Fibroblast of lung (primary cell): ENCODE results near the gene TAOK2. TPM values are rescaled to one million over a fixed set of nuclear protein-coding genes. Genes with fewer than 3 reads are reported as not detected.

ENCODE experiments used
- DNase-seq, 2 donors: peaks; one replicate each; pipeline versions ENCODE4 v3.0.0 to v3.0.0-alpha.2; 2010; ENCODE audit warnings: low read depth in 2 of 2
- H2AFZ ChIP-seq: 2 replicates; pipeline ENCODE4 v1.5.1; 2012; ENCODE audit warnings: low read length, control low read depth, inconsistent platforms
- H3K27ac ChIP-seq: 2 replicates; pipeline ENCODE4 v1.5.1; 2011; ENCODE audit warnings: low read length, control low read depth; ENCODE audit not compliant: insufficient read depth
- H3K27me3 ChIP-seq: 2 replicates; pipeline ENCODE4 v1.5.1; 2011; ENCODE audit warnings: mild to moderate bottlenecking, low read length; ENCODE audit not compliant: control insufficient read depth, insufficient read depth
- H3K36me3 ChIP-seq: 2 replicates; pipeline ENCODE4 v1.5.1; 2011; ENCODE audit warnings: low read length; ENCODE audit not compliant: control insufficient read depth, insufficient read depth
- H3K4me1 ChIP-seq: 2 replicates; pipeline ENCODE4 v1.5.1; 2011; ENCODE audit warnings: low read length; ENCODE audit not compliant: control insufficient read depth, insufficient read depth; ENCODE audit errors: extremely low read depth
- H3K4me2 ChIP-seq: 2 replicates; pipeline ENCODE4 v1.5.1; 2011; ENCODE audit warnings: low read length, control low read depth; ENCODE audit not compliant: insufficient read depth; ENCODE audit errors: extremely low read depth
- H3K4me3 ChIP-seq, 4 experiments: fragments of 200-600 bp in 1 of 4; sonication (generic) in 1 of 4; replicated peaks in 1 of 4; 2 replicates each; pipeline ENCODE4 v1.5.1; 2011 to 2016; ENCODE audit warnings: low read length in 4 of 4, low read depth in 3 of 4, mild to moderate bottlenecking in 3 of 4, control low read depth in 2 of 4, inconsistent platforms in 1 of 4, mixed read lengths in 1 of 4; ENCODE audit not compliant: insufficient read depth in 1 of 4; ENCODE audit errors: control extremely low read depth in 1 of 4
- H3K79me2 ChIP-seq: 2 replicates; pipeline ENCODE4 v1.5.1; 2012; ENCODE audit warnings: mild to moderate bottlenecking, low read length, inconsistent platforms; ENCODE audit not compliant: control insufficient read depth, insufficient read depth
- H3K9ac ChIP-seq: 2 replicates; pipeline ENCODE4 v1.5.1; 2011; ENCODE audit warnings: mild to moderate bottlenecking, low read length, control low read depth; ENCODE audit not compliant: insufficient read depth
- H3K9me3 ChIP-seq: 2 replicates; pipeline ENCODE4 v1.5.1; 2012; ENCODE audit warnings: low read depth, low read length; ENCODE audit not compliant: control insufficient read depth, insufficient read depth
- H4K20me1 ChIP-seq: 2 replicates; pipeline ENCODE4 v1.5.1; 2011; ENCODE audit warnings: low read length; ENCODE audit not compliant: control insufficient read depth, insufficient read depth; ENCODE audit errors: extremely low read depth
- EZH2 ChIP-seq: IDR thresholded peaks from 2 replicates; pipeline ENCODE4 v1.5.1; 2012; ENCODE audit warnings: low read length, control low read depth, mild to moderate bottlenecking; ENCODE audit errors: missing control alignments
- polyA minus RNA-seq: library from RNA; depleted of rRNA, polyadenylated mRNA; stranded (reverse); fragments of >200 nt; gene quantifications from 2 replicates; pipeline ENCODE4 v1.2.3, GENCODE V29; 2011; ENCODE audit warnings: low replicate concordance
- polyA plus RNA-seq, 2 donors: library from polyadenylated mRNA; depleted of rRNA in 1 of 2; stranded (reverse) in 1 of 2; unstranded in 1 of 2; fragments of >200 nt; gene quantifications; 2 replicates each; pipeline ENCODE4 v1.2.1, GENCODE V29; 2011 to 2012; ENCODE audit warnings: missing spikeins in 1 of 2
- total RNA-seq: library from RNA; depleted of rRNA; stranded (reverse); fragments of >200 nt; gene quantifications from 2 replicates; pipeline ENCODE4 v1.2.1, GENCODE V29; 2014
- TF ChIP-seq, protein P1 (sequence below), 2 donors: IDR thresholded peaks in 1 of 2; conservative IDR thresholded peaks in 1 of 2; 1 replicate in 1 of 2; 2 replicates in 1 of 2; pipeline ENCODE4 v1.5.1; 2011 to 2012; ENCODE audit warnings: low read length in 2 of 2, control low read depth in 1 of 2, inconsistent platforms in 1 of 2, low read depth in 1 of 2, mild to moderate bottlenecking in 1 of 2

TAOK2 gene
- total RNA-seq (36.5 and 41.3 TPM in 2 replicates), polyA plus RNA-seq (12.3 and 14.3 TPM in 2 replicates), polyA minus RNA-seq (22.6 and 30.5 TPM in 2 replicates)
- polyA plus RNA-seq (2012): 20.8 and 21.5 TPM in 2 replicates

DNA sequence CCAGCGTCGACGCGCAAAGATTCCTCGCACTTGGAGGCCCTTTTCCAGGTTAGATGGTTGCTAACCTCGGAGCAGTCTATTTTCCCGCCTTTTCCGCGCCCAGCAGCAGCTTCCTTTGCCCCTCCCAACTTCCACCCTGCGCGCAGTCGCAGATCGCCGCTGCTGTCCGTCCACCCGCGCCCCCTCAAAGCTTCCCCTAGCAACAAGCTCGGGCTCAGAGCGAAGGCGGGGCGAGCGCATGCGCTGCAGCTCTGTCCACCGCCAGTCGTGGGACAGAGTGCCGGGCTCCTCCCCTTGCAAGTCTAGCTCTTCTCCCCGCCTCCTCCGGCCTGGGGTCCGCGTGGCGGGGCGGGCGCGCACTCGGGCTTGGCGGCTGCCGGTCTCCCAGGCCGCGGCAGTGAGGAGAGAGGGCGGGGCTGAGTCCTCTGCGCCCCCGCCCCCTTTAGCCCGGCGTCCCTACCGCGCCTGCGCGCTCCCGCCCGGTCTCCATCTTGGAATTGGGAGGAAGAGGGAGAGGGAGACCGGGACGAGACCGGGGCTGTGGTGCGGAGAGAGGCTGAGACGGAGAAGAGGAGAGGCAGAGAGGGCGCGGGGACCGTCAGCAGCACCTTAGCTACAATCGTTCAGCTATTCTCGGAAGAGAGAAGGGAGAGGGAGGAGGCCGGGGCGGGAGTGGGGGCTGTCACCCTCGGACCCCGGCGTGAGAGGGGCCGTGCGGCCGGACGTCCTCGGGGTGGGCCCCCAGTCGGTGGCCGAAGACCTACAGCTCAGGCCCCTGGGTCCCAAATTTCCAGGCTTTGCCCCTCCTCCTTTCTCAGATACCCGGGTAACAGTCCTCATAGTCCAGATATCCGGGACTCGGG lies at the start of gene TAOK2:
TAOK2 (plus strand) TSS at position 485 of the 863 bp plus-strand sequence. CDS start 3,905 bp downstream, outside the sequence.
- H2AFZ ChIP-seq: peak within 1 kb of the TSS; percentile 84
- peak within 1 kb of the TSS; percentile 89 to 98 (median 96) for H3K4me3 ChIP-seq
- peaks cover 3% of the 10 kb centered on the region for H4K20me1 ChIP-seq
- peak; percentile 99 for DNase-seq
- peaks cover 8% of the 10 kb centered on the region for H3K36me3 ChIP-seq
- H3K9ac ChIP-seq: peak within 1 kb of the TSS; percentile 78
- H3K9me3 ChIP-seq: no peaks in the 10 kb centered on the region
- peak within 1 kb of the TSS; percentile 95 for H3K4me2 ChIP-seq
- peak within 1 kb of the TSS; percentile 83 for H3K27ac ChIP-seq
- peaks cover 9% of the 10 kb centered on the region for H3K4me1 ChIP-seq
- no peaks in the 10 kb centered on the region for H3K27me3 ChIP-seq
- peaks cover 48% of the 10 kb centered on the region for H3K79me2 ChIP-seq
- TF ChIP-seq, protein P1, sequence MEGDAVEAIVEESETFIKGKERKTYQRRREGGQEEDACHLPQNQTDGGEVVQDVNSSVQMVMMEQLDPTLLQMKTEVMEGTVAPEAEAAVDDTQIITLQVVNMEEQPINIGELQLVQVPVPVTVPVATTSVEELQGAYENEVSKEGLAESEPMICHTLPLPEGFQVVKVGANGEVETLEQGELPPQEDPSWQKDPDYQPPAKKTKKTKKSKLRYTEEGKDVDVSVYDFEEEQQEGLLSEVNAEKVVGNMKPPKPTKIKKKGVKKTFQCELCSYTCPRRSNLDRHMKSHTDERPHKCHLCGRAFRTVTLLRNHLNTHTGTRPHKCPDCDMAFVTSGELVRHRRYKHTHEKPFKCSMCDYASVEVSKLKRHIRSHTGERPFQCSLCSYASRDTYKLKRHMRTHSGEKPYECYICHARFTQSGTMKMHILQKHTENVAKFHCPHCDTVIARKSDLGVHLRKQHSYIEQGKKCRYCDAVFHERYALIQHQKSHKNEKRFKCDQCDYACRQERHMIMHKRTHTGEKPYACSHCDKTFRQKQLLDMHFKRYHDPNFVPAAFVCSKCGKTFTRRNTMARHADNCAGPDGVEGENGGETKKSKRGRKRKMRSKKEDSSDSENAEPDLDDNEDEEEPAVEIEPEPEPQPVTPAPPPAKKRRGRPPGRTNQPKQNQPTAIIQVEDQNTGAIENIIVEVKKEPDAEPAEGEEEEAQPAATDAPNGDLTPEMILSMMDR (conservative IDR thresholded peaks at IDR 0.05 in 1 of 2, IDR thresholded peaks at IDR 0.05 in 1 of 2; ENCODE audit: low read depth in 1 of 2, low read length in 2 of 2): no peak
- no peak for TF ChIP-seq EZH2

- peaks cover 11% of the 10 kb centered on the region for H3K79me2 ChIP-seq
- no peaks in the 10 kb centered on the region for H4K20me1 ChIP-seq
- H3K27ac ChIP-seq: peak overlapping the region; percentile 90
Measured at GRCh38 chr16:29925105-29925756, 48.4 kb upstream of the TAOK2 start.

More at GRCh38 chr16:29925105-29925756, 48.4 kb upstream of the TAOK2 start:
- peaks cover 14% of the 10 kb centered on the region for H3K4me1 ChIP-seq
- TF ChIP-seq, protein P1 (conservative IDR thresholded peaks at IDR 0.05 in 1 of 2, IDR thresholded peaks at IDR 0.05 in 1 of 2; ENCODE audit: low read depth in 1 of 2, low read length in 2 of 2): no peak
- TF ChIP-seq EZH2: no peak
- no peaks in the 10 kb centered on the region for H3K27me3 ChIP-seq
- H3K9ac ChIP-seq: peak overlapping the region; percentile 90
- H3K9me3 ChIP-seq: no peaks in the 10 kb centered on the region
- DNase-seq: peak in 1 of 2 donors; percentile 10
- H2AFZ ChIP-seq: peak overlapping the region; percentile 75
- H3K4me2 ChIP-seq: peak overlapping the region; percentile 82
- peak overlapping the region; percentile 59 to 90 (median 84) for H3K4me3 ChIP-seq
- H3K36me3 ChIP-seq: no peaks in the 10 kb centered on the region
